Stimulated activated CD8-positive, alpha-beta memory T cell treated with anti-CD3 and anti-CD28 coated beads, Interleukin-7, amount 100 ng/mL, for 24 hours (primary cell): ENCODE data around the gene LRRC26.

ENCODE experiments used
- DNase-seq: peaks from one replicate; pipeline ENCODE4 v3.0.0-alpha.2; 2020; ENCODE audit warnings: low read depth

Gene LRRC26

GRCh38 chr9:137183980-137184595 lies 14.2 kb upstream of the LRRC26 start:
- DNase-seq = no peak

- DNase-seq = no peak
These were observed 13.0 kb upstream of the LRRC26 start for GRCh38 chr9:137182836-137183235.

- no peak for DNase-seq
These were observed 11.8 kb upstream of the LRRC26 start for GRCh38 chr9:137181680-137182079.

DNA sequence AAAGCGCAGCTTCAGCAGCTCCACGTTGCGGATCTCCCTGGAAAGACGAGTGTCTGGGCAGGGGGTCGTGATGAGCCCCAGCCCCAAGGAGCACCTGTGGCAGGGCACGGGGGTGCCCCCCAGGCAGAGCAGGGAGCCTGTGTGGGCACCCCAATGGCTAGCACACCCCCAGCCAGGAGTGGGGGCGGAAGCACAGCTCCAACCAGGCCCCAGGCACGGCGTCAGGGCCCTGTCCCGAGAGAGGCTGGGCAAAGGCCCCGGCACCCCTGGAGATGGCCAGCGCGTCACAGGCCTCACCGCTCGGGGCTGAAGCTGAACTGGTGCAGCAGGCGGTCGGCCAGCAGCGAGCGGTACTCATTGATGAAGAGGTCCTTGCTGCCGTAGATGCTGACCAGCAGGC lies 10.6 kb upstream of the LRRC26 start:
- no peak for DNase-seq

DNA sequence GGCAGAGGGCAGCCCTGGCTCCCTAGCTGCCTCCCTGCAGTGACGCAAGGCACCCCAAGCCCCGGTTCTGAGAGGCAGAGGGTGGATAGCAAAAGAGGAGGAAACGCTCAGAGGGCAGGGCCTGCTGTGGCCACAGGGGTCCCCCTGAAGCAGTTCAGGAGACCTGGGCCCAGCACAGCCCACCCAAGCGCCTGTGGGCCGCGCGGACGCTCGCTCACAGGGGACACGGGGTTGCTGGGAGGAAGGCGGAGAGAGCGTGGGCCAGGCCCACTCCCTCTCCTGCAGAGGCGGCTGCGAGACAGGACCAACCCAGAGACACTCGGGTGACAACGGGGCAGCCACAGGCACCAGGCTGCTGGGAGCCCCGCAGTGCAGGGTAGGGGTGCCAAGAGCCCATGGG lies 9.9 kb upstream of the LRRC26 start:
- DNase-seq = no peak

DNA sequence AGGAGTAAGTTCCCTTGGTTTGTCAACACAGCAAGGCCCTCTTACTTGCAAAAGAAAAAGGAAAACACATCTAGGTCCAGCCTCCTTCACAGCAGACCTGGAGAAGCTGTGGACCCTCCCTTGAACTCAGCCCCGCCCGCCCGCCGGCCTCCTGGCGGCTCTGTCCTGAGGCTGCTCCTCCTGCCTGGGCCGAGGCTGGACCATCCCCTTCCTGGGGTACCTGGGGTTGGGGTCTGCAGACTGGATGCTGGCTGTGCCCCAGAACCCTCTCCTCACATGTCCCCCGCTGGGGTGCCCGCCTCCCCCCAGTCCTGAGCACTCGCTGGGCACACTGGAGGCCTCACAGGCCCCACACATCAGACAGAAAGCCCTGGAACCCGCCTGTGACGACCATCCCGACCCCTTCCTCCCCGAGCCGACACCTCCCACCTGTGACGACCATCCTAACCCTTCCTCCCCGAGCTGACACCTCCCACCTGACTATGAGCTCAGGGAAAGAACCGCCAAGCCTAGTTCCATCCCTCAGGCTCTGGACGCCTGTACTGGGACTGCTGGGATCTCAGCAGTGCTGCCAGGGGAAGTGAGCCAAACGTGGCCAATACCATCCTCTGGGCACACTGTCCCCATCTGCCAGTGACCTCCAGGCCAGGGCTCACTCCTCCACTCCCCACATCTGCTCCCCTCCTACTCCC lies 9.2 kb upstream of the LRRC26 start:
- no peak for DNase-seq

- DNase-seq = no peak
These were observed 8.5 kb upstream of the LRRC26 start for GRCh38 chr9:137178201-137178938.

GRCh38 chr9:137176302-137177182 lies 6.7 kb upstream of the LRRC26 start:
- no peak for DNase-seq

- DNase-seq = no peak
These were observed 5.6 kb upstream of the LRRC26 start for GRCh38 chr9:137175345-137175961.

GRCh38 chr9:137174722-137175293 lies 5.0 kb upstream of the LRRC26 start:
- no peak for DNase-seq

DNA sequence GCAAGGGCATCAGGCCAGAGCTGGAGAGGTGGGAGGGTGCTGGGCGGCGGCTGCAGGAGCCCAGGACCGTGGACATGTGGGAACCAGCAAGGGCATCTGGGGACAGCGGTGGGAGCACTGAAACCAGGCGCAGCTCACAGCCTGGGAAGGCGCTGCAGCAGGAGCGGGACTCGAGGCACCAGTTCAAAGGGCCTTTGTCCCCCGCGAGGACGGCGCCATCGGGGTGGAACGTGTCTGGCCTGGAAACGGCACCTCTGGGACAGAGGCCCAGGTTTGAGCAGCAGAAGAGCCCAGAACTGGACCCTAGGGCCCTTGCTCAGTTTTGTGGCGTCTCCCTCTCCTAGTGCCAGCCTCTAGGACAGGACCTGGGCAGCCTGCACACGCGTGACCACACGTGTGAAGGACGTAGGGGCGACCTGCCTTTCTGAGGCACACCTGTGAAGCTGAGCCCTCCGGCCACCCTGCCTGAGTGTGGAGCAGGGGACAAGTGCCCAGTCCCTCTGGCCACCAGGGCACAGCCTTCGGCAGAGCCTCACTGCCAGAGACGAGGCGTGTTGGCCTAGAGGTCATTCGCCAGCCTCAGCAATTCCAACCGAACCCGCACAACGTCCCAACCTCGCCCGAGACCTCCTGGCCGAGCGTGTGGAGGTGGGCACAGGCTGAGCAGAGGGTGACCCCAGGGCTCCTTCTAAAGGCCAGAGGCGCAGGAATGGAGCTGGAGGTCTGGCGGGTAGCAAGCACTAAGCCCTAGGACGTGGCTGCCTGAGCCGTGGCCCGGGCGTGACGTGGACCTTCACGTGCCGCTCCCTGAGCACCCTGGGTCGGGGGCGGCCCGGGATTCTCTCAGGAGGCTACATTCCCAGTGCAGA lies 4.2 kb upstream of the LRRC26 start:
- no peak for DNase-seq

DNA sequence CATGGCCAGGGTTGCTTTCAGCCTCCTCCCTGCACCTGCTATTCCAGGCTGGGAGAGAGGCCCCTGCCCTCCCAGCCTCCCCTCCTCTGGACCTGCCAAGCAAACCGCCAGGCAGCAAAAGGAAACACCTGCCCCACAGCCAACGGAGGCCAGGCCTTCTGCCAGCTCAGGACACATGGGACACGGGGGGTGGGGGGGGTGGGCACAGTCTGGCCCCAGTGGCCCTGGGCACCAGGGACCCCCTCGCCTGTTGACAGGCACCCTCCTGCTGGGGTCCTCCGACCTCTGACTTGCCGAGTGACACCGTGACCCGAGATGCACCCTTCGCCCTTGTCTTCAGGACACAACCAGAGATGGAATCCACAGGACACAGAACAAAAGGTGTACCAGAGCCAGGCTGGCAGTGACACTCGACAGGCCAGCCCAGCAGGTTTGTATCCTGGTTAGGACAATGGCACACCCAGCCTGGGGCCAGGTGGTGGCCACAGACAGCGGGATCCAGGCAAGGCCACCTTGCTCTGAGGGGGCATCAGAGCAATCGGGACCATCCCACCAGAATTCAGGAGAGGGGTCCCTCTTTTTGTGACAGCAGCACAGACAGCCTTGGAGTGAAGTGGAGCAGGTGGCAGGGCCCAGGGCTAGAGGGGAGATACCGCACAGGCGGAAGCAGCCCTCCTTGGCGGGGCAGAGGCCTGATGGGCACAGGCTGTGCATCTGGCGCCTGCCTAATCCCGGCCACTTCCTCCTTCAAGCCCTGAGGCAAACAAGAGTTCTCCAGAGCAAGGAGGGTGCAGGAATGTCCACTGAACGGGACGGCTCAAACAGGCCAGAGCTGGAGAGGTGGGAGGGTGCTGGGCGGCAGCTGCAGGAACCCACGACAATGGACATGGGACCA lies 3.3 kb upstream of the LRRC26 start:
- no peak for DNase-seq

DNA sequence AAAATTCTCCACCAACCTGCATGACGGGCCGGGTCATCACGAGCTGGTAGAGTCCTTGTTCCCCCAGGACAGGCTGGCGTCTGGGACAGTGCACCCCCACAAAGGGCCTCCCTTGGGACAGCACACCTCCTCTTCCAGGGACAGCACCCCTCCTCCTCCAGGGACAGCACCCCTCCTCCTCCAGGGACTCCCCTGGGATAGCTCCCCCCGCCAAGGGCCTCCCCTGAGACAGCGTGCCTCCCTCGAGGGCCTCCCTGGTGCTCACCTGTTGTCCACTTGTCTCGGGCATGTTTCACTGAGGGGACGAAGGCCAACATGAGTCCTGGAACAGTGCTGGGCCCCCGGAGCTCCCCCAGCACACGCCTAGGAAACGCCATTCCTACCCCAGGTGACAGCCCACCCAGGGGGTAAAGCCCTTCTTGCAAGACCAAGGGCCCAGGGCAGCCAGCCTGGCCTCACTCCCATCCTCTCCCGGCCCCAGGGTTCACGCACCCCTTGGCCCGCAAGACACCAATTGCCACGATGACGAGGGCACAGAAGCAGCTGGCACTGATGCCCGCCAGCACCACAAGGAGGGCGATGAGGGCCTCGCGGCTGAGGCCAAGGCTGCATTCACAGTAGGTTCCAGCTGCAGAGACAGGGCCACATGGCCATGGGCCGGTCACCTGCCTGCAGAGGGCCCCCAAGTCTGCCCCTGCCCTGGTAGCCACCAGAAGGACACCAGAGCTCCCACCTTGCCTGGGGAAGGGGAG lies 1.5 kb upstream of the LRRC26 start:
- DNase-seq = no peak

- no peak for DNase-seq
These were observed 766 bp upstream of the LRRC26 start for GRCh38 chr9:137170486-137171148.

GRCh38 chr9:137168904-137169856 lies 671 bp downstream of the LRRC26 start:
- no peak for DNase-seq

DNA sequence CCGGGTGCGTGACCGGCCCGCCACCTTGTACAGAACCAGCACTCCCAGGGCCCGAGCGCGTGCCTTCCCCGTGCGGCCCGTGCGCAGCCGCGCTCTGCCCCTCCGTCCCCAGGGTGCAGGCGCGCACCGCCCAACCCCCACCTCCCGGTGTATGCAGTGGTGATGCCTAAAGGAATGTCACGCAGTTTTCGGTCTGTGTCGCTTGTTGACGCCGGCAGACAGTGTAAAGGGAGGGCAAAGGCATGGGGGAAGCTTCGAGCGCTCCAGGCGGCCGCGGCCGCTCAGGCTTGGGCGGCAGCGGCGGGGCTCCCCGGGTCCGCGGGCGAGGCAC lies 1.3 kb downstream of the LRRC26 start:
- DNase-seq = no peak
